DOHH2 (cell line): ENCODE measurements around the gene SLC28A3.

Experiments used
- EZH2phosphoT487 ChIP-seq: fragments of 200-600 bp; sonication (generic); IDR thresholded peaks from 2 replicates; pipeline ENCODE4 v1.6.1; 2017; ENCODE audit warnings: borderline replicate concordance, mild to moderate bottlenecking, antibody characterized with exemption, low read length, moderate library complexity, mixed read lengths
- TF ChIP-seq, protein P1 (sequence below): fragments of 200-600 bp; sonication (generic); IDR thresholded peaks from one replicate; pipeline ENCODE4 v1.5.1; 2014; ENCODE audit warnings: antibody characterized with exemption, mild to moderate bottlenecking, low read depth, low read length; ENCODE audit not compliant: poor library complexity, severe bottlenecking

DNA sequence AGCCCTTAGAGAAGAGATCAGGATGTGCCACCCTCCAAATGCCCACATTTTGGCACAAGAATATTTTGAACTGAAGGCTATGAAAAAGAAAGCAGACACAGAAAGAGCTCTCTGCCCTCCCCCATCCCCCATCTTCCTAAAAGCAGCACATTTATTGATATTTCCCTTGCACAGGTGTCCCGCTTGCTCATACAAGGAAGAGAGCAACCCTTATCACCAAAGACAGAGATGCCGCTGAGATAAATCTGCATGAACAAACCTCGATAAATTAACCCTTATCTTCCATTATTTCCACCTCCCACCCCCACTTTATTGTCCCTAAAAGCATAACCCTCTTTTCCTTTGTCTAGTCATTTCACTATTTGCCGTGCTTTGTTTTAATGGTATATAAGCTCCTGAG lies 1.8 kb downstream of the SLC28A3 start:
- TF ChIP-seq, protein P1, sequence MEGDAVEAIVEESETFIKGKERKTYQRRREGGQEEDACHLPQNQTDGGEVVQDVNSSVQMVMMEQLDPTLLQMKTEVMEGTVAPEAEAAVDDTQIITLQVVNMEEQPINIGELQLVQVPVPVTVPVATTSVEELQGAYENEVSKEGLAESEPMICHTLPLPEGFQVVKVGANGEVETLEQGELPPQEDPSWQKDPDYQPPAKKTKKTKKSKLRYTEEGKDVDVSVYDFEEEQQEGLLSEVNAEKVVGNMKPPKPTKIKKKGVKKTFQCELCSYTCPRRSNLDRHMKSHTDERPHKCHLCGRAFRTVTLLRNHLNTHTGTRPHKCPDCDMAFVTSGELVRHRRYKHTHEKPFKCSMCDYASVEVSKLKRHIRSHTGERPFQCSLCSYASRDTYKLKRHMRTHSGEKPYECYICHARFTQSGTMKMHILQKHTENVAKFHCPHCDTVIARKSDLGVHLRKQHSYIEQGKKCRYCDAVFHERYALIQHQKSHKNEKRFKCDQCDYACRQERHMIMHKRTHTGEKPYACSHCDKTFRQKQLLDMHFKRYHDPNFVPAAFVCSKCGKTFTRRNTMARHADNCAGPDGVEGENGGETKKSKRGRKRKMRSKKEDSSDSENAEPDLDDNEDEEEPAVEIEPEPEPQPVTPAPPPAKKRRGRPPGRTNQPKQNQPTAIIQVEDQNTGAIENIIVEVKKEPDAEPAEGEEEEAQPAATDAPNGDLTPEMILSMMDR, result no peak
- no peak for TF ChIP-seq EZH2phosphoT487
